Measurements from ENCODE around the gene PRDM13.
"Not testable (repeated sequence)": the region's sequence is repeated elsewhere in the genome, so short reads cannot be mapped to it uniquely, and the experiment has no call there.

PRDM13 gene

GRCh38 chr6:99606656-99607415 is at the start of gene PRDM13:
TSS of gene PRDM13 (plus strand) at chr6:99606833. CDS start at chr6:99607035, 202 bp downstream.
- in situ Hi-C loops (cut with HindIII; ENCODE audit: low sequenced_read_pairs): loop anchor here (25.0 kb wide), 1 partner anchor 855 kb away; the partner anchor contains the start of gene SIM1

DNA sequence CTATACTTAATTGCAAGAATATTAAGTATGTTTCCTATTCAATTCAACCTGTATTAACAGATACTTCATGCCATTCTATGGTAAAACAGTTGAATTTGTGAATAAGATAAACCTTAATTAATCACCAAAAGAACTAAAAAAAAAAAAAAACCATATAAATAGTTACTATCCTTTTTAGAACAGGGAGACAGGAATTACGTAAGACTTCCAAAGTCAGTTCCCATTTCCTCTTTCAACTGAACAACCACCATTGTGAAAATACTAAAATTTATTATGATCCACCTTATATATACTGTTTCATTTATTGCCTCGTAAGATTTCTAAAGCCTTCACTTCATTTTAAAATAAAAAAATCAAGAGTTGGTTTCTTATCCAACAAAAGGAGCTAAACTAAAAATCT is 47.6 kb upstream of the PRDM13 start:
- in situ Hi-C loops (cut with HindIII; ENCODE audit: low sequenced_read_pairs): no loop called here

- in situ Hi-C loops (cut with HindIII; ENCODE audit: low sequenced_read_pairs): no loop called here
These were observed 46.0 kb upstream of the PRDM13 start for GRCh38 chr6:99560668-99561067.

GRCh38 chr6:99563056-99563723 is 43.4 kb upstream of the PRDM13 start:
- in situ Hi-C loops (cut with HindIII; ENCODE audit: low sequenced_read_pairs): no loop called here

- in situ Hi-C loops (cut with HindIII; ENCODE audit: low sequenced_read_pairs): no loop called here
These were observed 38.3 kb upstream of the PRDM13 start, which contains the start of gene CCNC for GRCh38 chr6:99568103-99568933. TSS of gene CCNC (minus strand) at chr6:99568660. CDS start at chr6:99568527, 133 bp downstream.

DNA sequence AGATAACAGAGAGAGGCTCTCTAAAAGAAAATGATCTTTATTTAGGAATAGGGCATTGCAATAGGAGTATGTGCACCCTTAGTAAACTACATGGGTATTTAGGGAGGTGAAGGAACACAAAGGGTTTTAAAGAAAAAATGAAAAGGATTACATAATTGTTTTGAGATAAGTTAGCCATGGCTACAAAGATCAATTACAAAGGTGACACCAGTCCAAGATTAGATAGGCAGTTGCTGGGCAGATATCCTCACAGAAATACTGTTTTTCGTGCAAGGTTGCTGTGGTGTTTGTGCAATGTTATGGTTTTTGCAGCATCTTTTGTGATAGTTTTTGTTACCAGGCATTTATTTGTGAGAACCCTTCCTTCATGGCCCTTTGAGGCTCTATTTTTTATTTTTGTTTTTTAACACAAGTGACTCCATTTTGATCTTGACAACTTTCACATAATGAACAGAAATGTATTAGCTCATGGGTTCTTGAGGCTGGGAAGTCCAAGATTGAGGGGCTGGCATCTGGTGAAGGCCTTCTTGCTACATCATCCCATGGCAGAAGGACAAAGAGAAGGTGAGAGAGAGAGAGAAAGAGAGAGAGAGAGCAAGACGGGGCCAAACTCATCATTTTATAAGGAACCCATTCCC is 32.5 kb upstream of the PRDM13 start:
- in situ Hi-C loops (cut with HindIII; ENCODE audit: low sequenced_read_pairs): no loop called here

GRCh38 chr6:99575544-99576227 is 30.9 kb upstream of the PRDM13 start:
- in situ Hi-C loops (cut with HindIII; ENCODE audit: low sequenced_read_pairs): no loop called here

DNA sequence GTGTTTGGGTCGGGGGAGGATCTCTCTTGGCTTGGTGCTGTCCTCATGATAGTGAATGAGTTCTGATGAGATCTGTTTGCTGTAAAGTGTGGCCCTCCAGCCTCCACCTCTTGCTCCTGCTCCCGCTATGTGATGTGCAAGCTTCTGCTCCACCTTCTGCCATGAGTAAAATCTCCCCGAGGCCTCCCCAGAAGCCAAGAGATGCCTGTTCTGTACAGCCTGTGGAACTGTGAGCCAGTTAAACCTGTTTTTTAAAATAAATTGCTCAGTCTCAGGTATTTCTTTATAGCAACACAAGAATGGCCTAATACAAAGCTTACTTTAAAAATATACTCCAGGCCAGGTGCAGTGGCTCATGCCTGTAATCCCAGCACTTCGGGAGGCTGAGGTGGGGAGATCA is 26.9 kb upstream of the PRDM13 start:
- in situ Hi-C loops (cut with HindIII; ENCODE audit: low sequenced_read_pairs): no loop called here

GRCh38 chr6:99587792-99588191 is 18.8 kb upstream of the PRDM13 start:
- in situ Hi-C loops (cut with HindIII; ENCODE audit: low sequenced_read_pairs): no loop called here

DNA sequence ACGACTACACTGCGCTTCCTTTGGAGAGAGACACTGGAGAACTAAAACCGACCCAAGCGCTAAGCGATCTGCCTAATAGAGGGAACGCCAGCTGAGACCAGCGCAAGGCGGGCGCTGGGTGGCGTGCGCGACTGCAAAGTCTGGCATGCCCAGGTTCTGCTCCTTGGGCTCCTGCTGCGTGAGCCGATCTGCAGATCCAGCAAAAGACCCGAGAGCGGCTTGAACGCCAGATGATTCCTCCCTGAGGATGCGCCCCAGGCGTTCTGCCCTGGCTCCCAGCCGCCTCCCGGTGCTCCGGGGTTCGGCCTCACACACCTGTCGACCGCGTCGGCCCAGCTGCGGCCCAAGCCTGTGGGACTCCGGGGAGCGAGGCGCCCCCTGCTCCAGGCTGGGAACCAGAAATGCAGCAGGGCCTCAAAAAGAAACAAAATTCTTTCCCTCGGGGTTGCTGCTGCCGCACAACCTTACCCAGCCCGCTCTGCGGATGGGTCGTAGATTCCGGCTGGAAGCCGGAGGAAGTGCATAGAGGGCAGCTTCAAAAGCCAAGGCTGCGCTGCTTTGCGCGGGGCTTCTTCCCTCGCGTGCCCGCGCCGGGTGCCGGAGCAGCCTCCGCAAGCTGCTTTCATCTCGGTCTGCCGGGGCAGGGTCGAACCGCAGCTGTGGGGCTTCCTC is 17.9 kb upstream of the PRDM13 start:
- in situ Hi-C loops (cut with HindIII; ENCODE audit: low sequenced_read_pairs): no loop called here

DNA sequence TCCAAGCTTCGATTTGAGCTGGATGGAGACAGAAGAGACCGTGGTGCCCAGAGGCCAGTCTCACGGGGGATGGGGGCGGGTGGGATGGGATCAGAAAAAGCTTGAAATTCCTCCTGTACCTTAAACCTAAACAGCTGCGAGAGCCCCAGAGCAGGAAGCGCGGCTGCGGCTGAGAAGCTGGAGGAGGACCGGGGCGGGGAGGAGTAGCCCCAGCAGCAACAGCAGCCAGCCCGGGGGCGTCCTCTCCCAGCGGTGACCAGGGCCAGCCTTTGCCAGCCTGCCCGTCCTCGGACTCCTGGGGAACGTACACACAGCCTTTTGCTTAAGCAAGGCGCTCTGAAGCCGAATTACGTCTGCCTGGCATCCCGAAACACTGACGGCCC is 17.4 kb upstream of the PRDM13 start:
- in situ Hi-C loops (cut with HindIII; ENCODE audit: low sequenced_read_pairs): no loop called here

- in situ Hi-C loops (cut with HindIII; ENCODE audit: low sequenced_read_pairs): no loop called here
These were observed 16.6 kb upstream of the PRDM13 start for GRCh38 chr6:99589907-99590493.

DNA sequence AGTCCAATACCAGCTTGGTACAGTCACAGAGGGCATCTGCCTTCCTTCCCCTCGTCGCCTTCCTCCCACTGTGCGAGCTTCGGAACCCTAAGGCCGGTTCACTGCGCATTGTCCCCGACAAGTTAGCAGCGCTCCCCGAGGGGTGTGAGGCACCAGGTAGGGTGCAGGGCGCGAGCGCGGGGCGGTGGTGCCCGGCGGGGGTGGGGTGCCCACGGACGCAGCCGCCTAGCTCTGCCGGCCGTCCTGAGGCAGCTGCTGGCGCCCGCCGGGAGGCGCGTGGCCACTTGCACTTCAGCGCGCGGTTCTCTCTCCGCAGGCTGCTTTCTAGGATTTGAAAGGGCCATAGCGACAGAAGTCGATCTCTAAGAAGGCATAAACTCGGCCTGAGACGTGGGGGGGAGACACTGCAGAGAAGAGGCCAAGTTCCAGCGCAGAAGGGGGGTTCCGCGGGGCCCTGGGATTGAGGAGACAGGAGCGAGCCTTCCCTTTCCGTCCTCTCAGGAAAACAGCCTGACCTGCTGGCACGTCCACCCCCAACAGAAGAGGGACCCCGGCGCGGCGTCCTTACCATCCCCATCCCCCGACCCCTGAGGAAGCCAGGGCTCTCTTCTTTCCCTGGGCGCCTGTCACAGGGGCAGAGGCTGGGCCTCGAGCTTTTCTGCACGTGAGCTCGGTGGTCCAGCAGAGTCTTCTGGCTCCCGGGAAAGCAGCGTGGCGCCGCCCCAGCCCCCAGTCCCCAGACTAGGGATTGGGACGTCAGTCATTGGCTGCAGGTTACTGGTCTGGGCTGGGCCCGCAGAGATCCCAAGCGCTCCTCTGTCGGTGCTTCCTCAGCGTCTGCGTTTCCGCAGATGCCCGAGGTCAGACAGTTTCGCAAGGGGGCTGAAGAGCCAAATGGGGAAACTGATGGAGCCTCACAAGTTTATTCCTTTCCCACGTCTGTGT is 15.6 kb upstream of the PRDM13 start:
- in situ Hi-C loops (cut with HindIII; ENCODE audit: low sequenced_read_pairs): no loop called here

DNA sequence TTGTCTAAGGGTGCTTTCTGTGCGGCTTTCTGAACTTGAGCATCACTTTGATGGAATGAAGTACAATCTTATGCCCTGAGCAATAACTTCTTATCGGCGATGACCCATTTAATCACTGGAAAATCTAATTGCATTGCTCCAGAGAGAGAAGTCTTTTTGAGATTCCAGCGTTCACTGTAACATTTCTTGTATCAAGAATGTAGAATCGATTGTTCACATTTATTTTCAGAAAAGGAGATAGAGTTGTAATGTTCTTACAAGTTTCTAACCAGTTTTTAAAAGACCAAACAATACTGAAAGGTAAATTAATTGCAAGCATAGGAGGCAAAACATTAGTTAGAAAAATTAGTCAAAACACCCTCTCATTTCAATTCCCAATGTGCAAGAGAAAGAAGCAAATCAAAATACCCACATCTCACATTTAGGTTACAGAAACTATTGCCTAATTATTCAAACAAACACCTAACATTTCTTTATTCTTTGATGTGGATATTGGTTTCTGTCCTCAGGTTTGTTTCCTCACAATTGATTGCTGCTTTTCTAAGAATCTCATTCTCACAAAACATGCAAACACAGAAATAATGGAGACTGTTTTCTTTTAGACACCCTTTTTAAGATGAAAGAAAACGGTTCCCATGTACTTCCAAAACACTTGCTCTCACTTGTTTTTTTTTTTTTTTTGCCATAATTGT is 14.8 kb upstream of the PRDM13 start:
- in situ Hi-C loops (cut with HindIII; ENCODE audit: low sequenced_read_pairs): no loop called here

GRCh38 chr6:99592900-99593299 is 13.7 kb upstream of the PRDM13 start:
- in situ Hi-C loops (cut with HindIII; ENCODE audit: low sequenced_read_pairs): no loop called here

DNA sequence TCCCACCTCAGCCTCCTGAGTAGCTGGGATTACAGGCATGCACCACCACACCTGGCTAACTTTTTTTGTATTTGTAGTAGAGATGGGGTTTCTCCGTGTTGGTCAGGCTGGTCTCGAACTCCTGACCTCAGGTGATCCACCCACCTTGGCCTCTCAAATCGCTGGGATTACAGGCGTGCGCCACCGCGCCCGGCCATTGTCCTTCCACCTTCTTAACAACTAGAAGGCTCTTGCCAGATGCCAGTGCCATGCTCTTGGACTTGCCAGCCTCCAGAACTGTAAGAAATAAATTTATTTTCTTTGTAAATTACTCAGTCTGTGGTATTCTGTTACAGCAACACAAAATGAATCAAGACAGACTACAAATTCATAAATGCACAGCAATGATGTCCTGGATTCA is 11.9 kb upstream of the PRDM13 start:
- in situ Hi-C loops (cut with HindIII; ENCODE audit: low sequenced_read_pairs): not testable (repeated sequence)

DNA sequence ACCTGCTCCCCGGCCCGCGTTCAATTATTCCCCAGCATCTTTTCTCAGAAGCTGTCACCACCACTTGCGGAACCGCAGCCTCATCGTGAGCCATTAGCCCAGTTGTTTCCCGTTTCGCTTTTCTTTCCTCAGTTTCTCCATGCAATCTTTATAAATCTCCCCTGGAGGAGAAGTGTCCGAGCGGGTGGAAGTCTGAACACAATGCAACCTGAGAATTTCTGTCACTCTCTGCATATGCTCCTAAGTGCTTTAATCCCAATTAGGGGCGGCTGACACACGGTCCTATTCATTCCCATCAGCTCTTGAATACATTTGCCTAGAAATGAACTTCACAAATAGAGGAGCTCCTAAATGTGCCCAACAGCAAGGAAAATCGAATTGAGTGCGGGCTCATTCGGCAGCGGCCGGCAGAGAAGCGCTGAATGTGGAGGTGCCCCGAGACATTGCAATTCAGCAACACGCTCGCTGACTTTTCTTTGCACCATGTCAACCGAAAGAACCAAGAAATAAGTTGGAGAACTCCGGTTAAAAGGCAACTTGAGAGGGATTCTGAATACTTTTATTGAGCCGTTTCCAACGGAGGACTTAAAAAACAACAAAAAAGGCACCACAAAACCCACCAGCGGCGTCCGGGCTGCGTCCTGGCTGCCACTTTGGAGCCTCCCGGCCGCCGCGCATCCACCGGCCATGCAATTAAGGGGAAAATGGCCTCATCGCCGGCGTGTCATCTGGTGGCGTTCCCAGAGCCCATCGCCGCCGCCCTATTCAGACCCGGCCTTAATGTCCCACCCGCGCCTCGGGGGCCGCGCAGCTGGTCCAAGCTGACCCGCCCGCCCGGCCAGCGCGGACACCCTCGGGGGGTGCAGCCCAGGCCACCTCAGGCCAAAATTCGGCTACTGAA is 3.9 kb upstream of the PRDM13 start:
- in situ Hi-C loops (cut with HindIII; ENCODE audit: low sequenced_read_pairs): loop anchor here (25.0 kb wide), 1 partner anchor 860 kb away; the partner anchor contains the start of gene SIM1

Data from endothelial cell of hepatic sinusoid (primary cell).